ENCODE measurements around the gene IRF7.

- TF ChIP-seq, protein P1, sequence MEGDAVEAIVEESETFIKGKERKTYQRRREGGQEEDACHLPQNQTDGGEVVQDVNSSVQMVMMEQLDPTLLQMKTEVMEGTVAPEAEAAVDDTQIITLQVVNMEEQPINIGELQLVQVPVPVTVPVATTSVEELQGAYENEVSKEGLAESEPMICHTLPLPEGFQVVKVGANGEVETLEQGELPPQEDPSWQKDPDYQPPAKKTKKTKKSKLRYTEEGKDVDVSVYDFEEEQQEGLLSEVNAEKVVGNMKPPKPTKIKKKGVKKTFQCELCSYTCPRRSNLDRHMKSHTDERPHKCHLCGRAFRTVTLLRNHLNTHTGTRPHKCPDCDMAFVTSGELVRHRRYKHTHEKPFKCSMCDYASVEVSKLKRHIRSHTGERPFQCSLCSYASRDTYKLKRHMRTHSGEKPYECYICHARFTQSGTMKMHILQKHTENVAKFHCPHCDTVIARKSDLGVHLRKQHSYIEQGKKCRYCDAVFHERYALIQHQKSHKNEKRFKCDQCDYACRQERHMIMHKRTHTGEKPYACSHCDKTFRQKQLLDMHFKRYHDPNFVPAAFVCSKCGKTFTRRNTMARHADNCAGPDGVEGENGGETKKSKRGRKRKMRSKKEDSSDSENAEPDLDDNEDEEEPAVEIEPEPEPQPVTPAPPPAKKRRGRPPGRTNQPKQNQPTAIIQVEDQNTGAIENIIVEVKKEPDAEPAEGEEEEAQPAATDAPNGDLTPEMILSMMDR (IDR thresholded peaks at IDR 0.05): no peak
- TF ChIP-seq POLR2A (IDR thresholded peaks at IDR 0.05) (no peak), EP300 (IDR thresholded peaks at IDR 0.05; ENCODE audit: low read depth) (no peak), POLR2AphosphoS5 (IDR thresholded peaks at IDR 0.05) (no peak)
These were observed 7.7 kb upstream of the IRF7 start for GRCh38 chr11:623349-623869.

All from transverse colon (tissue), 4 donors.